Lower lobe of right lung (tissue), 2 donors: Measurements from ENCODE around the gene IFIT2. TPM values are rescaled to one million over a fixed set of nuclear protein-coding genes. Genes with fewer than 3 reads are reported as not detected.
A peak's percentile ranks its signal among the peaks of the same experiment; 100 is the strongest.

Source experiments
- ATAC-seq, 2 donors: fragments of 200-7000 bp; cut with Tn5 transposase; one replicate each; pipeline ENCODE4 v1.9.1; 2020 to 2022; ENCODE audit warnings: mild to moderate bottlenecking in 2 of 2, moderate library complexity in 2 of 2
- DNase-seq: peaks from one replicate; pipeline ENCODE4 v3.0.0-alpha.2; 2020
- H3K27ac ChIP-seq: fragments of 200-600 bp; one replicate; pipeline ENCODE4 v1.8.0; 2022
- H3K27me3 ChIP-seq: fragments of 200-600 bp; one replicate; pipeline ENCODE4 v1.8.0; 2022; ENCODE audit warnings: low read depth
- H3K36me3 ChIP-seq: fragments of 200-600 bp; one replicate; pipeline ENCODE4 v1.8.0; 2022; ENCODE audit warnings: mild to moderate bottlenecking
- H3K4me1 ChIP-seq: fragments of 200-600 bp; one replicate; pipeline ENCODE4 v1.8.0; 2022
- H3K4me3 ChIP-seq: fragments of 200-600 bp; one replicate; pipeline ENCODE4 v1.8.0; 2022; ENCODE audit warnings: mild to moderate bottlenecking
- H3K9me3 ChIP-seq: fragments of 200-600 bp; one replicate; pipeline ENCODE4 v1.8.0; 2022
- intact Hi-C: fragments of 100-400 bp; cut with DNase I; formaldehyde crosslinking; loops from one replicate; pipeline ENCODE4 v1.11.0; 2022
- total RNA-seq: library from RNA; stranded (reverse); fragmentation: NEBNext Ultra II Directional; extraction: Animal tissue kit (Norgen Biotek cat#: 25700); gene quantifications from one replicate; pipeline ENCODE4 v1.2.1, GENCODE V29; 2021
- TF ChIP-seq, protein P1 (sequence below): fragments of 200-600 bp; IDR thresholded peaks from one replicate; pipeline ENCODE4 v1.8.0; 2022; ENCODE audit warnings: antibody characterized with exemption, mild to moderate bottlenecking
- donor health status: DM: no; HTN: yes; CAD: no; lungs with severe emphysema.

IFIT2 gene
- total RNA-seq, 1 donor from 2014 or later = 64.8 TPM

GRCh38 chr10:89294721-89295239, 7.1 kb upstream of the IFIT2 start:
- Histone ChIP-seq H3K9me3 (no peaks in the 10 kb centered on the region), H3K4me1 (peaks cover 20% of the 10 kb centered on the region), H3K4me3 (no peak overlapping the region), H3K27ac (no peak overlapping the region), H3K36me3 (no peaks in the 10 kb centered on the region), H3K27me3 (no peaks in the 10 kb centered on the region)
- ATAC-seq (no peak), DNase-seq (no peak)
- intact Hi-C loops = no loop called here
- TF ChIP-seq, protein P1, sequence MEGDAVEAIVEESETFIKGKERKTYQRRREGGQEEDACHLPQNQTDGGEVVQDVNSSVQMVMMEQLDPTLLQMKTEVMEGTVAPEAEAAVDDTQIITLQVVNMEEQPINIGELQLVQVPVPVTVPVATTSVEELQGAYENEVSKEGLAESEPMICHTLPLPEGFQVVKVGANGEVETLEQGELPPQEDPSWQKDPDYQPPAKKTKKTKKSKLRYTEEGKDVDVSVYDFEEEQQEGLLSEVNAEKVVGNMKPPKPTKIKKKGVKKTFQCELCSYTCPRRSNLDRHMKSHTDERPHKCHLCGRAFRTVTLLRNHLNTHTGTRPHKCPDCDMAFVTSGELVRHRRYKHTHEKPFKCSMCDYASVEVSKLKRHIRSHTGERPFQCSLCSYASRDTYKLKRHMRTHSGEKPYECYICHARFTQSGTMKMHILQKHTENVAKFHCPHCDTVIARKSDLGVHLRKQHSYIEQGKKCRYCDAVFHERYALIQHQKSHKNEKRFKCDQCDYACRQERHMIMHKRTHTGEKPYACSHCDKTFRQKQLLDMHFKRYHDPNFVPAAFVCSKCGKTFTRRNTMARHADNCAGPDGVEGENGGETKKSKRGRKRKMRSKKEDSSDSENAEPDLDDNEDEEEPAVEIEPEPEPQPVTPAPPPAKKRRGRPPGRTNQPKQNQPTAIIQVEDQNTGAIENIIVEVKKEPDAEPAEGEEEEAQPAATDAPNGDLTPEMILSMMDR = no peak

DNA sequence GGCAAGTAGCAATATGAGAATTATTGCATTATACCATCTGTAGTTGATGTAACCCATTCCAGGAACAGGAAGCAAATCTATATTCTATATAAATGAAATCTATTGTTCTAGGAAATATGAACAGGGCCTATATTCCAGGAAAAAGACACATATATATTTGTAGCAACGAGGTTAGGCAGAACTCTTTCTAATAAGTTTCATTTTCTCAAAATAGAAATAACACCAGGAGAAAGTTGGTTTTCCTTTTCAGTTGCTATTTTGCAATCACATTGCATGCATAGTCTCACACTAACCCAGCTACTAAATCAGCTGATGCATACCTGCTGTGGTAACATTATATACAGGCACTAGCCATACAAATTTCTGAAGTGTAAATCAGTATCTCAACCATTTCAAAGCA, 6.2 kb upstream of the IFIT2 start:
- no peaks in the 10 kb centered on the region for H3K9me3 ChIP-seq
- peaks cover 20% of the 10 kb centered on the region for H3K4me1 ChIP-seq
- no peak overlapping the region for H3K4me3 ChIP-seq
- DNase-seq = no peak
- TF ChIP-seq, protein P1 = no peak
- H3K27me3 ChIP-seq = no peaks in the 10 kb centered on the region
- H3K36me3 ChIP-seq = no peaks in the 10 kb centered on the region
- H3K27ac ChIP-seq = peak overlapping the region; percentile 66
- intact Hi-C loops = no loop called here
- peak; percentile 55 to 67 for ATAC-seq

GRCh38 chr10:89296220-89296648, 5.6 kb upstream of the IFIT2 start:
- Histone ChIP-seq H3K4me3 (no peak overlapping the region), H3K4me1 (peaks cover 24% of the 10 kb centered on the region), H3K27me3 (no peaks in the 10 kb centered on the region), H3K27ac (peak overlapping the region; percentile 66), H3K9me3 (no peaks in the 10 kb centered on the region), H3K36me3 (no peaks in the 10 kb centered on the region)
- TF ChIP-seq, protein P1 = no peak
- ATAC-seq (peak; percentile 74 to 75), DNase-seq (peak; percentile 44)
- intact Hi-C loops = no loop called here

DNA sequence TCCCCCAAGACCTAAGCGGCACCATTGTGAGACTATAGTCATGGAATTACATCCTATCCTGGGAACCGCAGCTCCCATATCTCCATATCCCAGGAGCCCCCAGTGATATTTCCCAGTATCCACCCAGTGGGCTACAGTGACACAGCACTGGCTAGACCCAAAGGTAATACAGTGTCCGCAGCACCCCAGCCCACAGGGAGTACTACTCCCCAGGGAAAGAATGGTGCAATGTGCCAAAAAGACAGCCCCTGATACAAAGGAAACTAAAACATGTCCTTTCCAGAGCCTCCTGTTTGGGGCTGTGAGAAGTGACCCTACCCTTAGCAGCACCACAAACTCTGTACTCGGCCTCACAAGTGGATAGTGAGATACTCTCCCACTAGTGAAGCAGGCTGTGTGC, 4.5 kb upstream of the IFIT2 start:
- Histone ChIP-seq H3K4me3 (no peak overlapping the region), H3K27ac (no peak overlapping the region), H3K36me3 (no peaks in the 10 kb centered on the region), H3K27me3 (no peaks in the 10 kb centered on the region), H3K9me3 (no peaks in the 10 kb centered on the region), H3K4me1 (peaks cover 28% of the 10 kb centered on the region)
- intact Hi-C loops = no loop called here
- ATAC-seq = no peak
- TF ChIP-seq, protein P1 = no peak
- no peak for DNase-seq

DNA sequence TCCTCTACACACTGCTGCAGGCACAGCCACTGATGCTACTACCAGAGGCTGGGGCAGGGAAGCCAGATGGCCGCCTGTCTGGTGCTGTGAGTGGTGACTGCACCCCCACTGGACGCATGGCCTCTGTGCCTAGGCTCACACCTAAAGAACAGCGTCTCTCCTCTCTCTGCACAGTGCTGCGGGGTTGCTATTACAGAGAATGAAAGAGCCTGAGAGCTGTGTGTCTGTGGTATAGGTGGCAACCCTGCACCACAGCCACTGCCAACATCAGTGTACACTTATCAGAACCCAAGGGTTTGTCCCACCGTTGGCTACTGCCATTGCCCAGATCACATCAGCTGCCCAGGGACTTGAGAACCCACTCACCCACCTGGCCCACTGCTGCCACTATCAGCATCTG, 4.1 kb upstream of the IFIT2 start:
- H3K4me1 ChIP-seq = peaks cover 32% of the 10 kb centered on the region
- TF ChIP-seq, protein P1 = no peak
- DNase-seq (no peak), ATAC-seq (no peak)
- no peaks in the 10 kb centered on the region for H3K9me3 ChIP-seq
- H3K27ac ChIP-seq = no peak overlapping the region
- intact Hi-C loops = no loop called here
- H3K36me3 ChIP-seq = no peaks in the 10 kb centered on the region
- H3K27me3 ChIP-seq = no peaks in the 10 kb centered on the region
- H3K4me3 ChIP-seq = no peak overlapping the region

DNA sequence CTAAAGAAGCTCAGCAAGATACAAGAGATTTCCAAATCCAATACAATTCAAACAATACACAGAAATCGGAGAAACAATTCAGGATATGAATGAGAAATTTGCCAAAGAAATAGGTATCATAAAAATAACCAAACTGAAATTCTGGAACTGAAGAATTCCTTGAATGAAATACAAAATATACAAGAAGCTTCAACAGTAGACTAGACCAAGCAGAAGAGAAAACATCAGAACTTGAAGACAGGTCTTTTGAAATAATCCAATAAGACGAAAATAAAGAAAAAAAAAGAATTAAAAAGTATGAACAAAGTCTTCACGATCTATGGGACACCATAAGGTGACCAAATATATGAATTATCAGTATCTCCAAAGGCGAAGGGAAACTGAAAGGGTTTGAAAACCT, 2.8 kb upstream of the IFIT2 start:
- ATAC-seq (no peak), DNase-seq (no peak)
- H3K27me3 ChIP-seq = no peaks in the 10 kb centered on the region
- TF ChIP-seq, protein P1 = no peak
- H3K4me3 ChIP-seq = no peak overlapping the region
- H3K27ac ChIP-seq = no peak overlapping the region
- H3K9me3 ChIP-seq = no peaks in the 10 kb centered on the region
- peaks cover 45% of the 10 kb centered on the region for H3K4me1 ChIP-seq
- intact Hi-C loops = no loop called here
- H3K36me3 ChIP-seq = no peaks in the 10 kb centered on the region
